GM12892 (cell line): ENCODE results near the gene HPS1.

Experiments used
- POLR2A ChIP-seq: IDR thresholded peaks from 2 replicates; pipeline ENCODE4 v1.6.1; 2011; ENCODE audit warnings: low read depth, low read length, control low read depth
- POLR2AphosphoS5 ChIP-seq: IDR thresholded peaks from 2 replicates; pipeline ENCODE4 v1.6.1; 2011; ENCODE audit warnings: low read depth, low read length, control low read depth

- TF ChIP-seq POLR2A: no peak
- no peak for TF ChIP-seq POLR2AphosphoS5
Observed at GRCh38 chr10:98391065-98391464, 55.7 kb downstream of the HPS1 start.
